Measurements from ENCODE around the gene ALPK3. TPM values are rescaled to one million over a fixed set of nuclear protein-coding genes. Genes with fewer than 3 reads are reported as not detected.

The ALPK3 gene
- total RNA-seq, 1 experiment from 2014 or later, result 2.0 TPM

DNA sequence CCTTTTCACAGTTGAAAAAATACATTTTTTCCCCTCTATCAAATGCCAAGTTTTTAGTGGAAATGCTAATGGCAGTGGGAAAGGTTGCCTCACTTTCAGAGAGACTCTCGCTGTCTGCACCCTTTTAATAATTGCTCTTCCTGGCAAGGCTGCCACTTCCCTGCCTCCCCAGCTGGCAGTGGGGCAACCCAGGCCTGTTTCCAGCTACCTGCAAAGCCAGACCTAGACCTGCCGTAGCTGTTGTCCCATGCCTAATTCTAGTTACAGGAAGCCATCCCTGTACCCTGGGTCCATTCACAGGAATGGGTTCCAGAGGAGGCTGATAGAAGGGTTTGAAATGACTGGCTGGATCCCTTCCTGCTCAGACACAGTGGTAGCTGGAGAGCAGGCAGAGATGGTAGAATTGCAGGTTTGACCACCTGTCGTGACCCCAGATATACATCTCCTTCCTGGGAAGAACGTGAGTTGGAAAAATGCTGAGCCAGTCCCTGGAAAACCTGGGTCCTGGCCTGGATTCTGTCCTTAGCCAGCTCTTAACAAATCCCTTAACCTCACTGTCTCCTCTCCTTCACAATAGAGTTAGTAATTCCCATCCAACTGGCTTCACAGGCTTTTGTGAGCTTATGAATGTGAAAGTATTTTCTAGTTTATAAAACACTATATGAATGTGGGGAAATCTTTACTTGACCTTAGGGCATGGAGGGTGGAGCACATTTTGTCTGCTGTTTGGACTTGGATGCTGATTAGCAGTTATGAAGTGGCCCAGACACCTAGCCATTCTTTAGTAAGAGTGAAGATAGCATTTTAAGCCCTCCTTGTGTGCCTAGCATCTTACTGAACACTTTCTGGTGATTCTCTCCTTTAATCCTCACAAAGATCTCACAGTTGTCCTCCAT is 12.9 kb upstream of the ALPK3 start:
- Histone ChIP-seq H3K4me3 (replicated peaks in 1 of 2; ENCODE audit: low read depth in 1 of 2, low read length in 2 of 2) (no peak overlapping the region), H3K9me2 (ENCODE audit: insufficient read depth) (no peaks in the 10 kb centered on the region), H3K27me3 (ENCODE audit: insufficient read depth, low read length) (no peaks in the 10 kb centered on the region), H3K9me3 (ENCODE audit: control insufficient read depth in 1 of 2, insufficient read depth in 1 of 2, low read depth in 1 of 2, low read length in 2 of 2) (no peaks in the 10 kb centered on the region), H3K9ac (ENCODE audit: low read length) (no peak overlapping the region), H3K27ac (ENCODE audit: low read depth, low read length) (no peak overlapping the region), H3K4me1 (ENCODE audit: control insufficient read depth in 1 of 2, insufficient read depth in 2 of 2, low read length in 2 of 2) (no peaks in the 10 kb centered on the region), H3K79me2 (ENCODE audit: insufficient read depth, low read length) (no peaks in the 10 kb centered on the region), H4K20me1 (ENCODE audit: insufficient read depth) (no peaks in the 10 kb centered on the region), H3K36me3 (ENCODE audit: control insufficient read depth in 1 of 2, insufficient read depth in 2 of 2, low read length in 2 of 2) (peaks cover 14 to 22% of the 10 kb centered on the region in 2 experiments), H2AFZ (ENCODE audit: low read depth, low read length, poor library complexity, severe bottlenecking) (no peak overlapping the region), H3K4me2 (ENCODE audit: low read length) (no peak overlapping the region)
- ChIA-PET RAD21 (ENCODE audit: low non-redundant PET in 1 of 2, low total read pairs in 2 of 2, uncharacterized antibody in 2 of 2, unreplicated experiment in 2 of 2) (no interaction called here), POLR2A (no interaction called here), CTCF (no interaction called here)
- TF ChIP-seq, protein P1, sequence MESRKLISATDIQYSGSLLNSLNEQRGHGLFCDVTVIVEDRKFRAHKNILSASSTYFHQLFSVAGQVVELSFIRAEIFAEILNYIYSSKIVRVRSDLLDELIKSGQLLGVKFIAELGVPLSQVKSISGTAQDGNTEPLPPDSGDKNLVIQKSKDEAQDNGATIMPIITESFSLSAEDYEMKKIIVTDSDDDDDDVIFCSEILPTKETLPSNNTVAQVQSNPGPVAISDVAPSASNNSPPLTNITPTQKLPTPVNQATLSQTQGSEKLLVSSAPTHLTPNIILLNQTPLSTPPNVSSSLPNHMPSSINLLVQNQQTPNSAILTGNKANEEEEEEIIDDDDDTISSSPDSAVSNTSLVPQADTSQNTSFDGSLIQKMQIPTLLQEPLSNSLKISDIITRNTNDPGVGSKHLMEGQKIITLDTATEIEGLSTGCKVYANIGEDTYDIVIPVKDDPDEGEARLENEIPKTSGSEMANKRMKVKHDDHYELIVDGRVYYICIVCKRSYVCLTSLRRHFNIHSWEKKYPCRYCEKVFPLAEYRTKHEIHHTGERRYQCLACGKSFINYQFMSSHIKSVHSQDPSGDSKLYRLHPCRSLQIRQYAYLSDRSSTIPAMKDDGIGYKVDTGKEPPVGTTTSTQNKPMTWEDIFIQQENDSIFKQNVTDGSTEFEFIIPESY (IDR thresholded peaks at IDR 0.05; ENCODE audit: extremely low read depth, insufficient replicate concordance, low read length), result no peak
- TF ChIP-seq ZFX (IDR thresholded peaks at IDR 0.05) (no peak), ZNF274 (IDR thresholded peaks at IDR 0.05; ENCODE audit: low read depth, low read length) (no peak), POLR2A (IDR thresholded peaks at IDR 0.05; ENCODE audit: borderline replicate concordance, extremely low read depth, insufficient read depth, insufficient read length) (no peak), CEBPB (IDR thresholded peaks at IDR 0.05; ENCODE audit: low read depth) (no peak), EZH2phosphoT487 (IDR thresholded peaks at IDR 0.05; ENCODE audit: borderline replicate concordance) (no peak), FOSL1 (IDR thresholded peaks at IDR 0.05; ENCODE audit: low read depth) (no peak), ELF1 (IDR thresholded peaks at IDR 0.05; ENCODE audit: borderline replicate concordance, low read depth) (no peak), EGR1 (IDR thresholded peaks at IDR 0.05; ENCODE audit: low read depth) (no peak), SRF (IDR thresholded peaks at IDR 0.05; ENCODE audit: low read depth) (no peak), JUND (IDR thresholded peaks at IDR 0.05) (no peak), YY1 (IDR thresholded peaks at IDR 0.05; ENCODE audit: extremely low read depth, insufficient replicate concordance, low read depth, low read length) (no peak), SIN3A (IDR thresholded peaks at IDR 0.05; ENCODE audit: low read depth) (no peak), EZH2 (IDR thresholded peaks at IDR 0.05) (no peak), TCF7L2 (IDR thresholded peaks at IDR 0.05; ENCODE audit: borderline replicate concordance, extremely low read depth, insufficient read depth, insufficient read length) (no peak), CBX3 (IDR thresholded peaks at IDR 0.05; ENCODE audit: low read depth) (no peak), SP1 (IDR thresholded peaks at IDR 0.05; ENCODE audit: low read depth) (no peak)
- TF ChIP-seq, protein P2, sequence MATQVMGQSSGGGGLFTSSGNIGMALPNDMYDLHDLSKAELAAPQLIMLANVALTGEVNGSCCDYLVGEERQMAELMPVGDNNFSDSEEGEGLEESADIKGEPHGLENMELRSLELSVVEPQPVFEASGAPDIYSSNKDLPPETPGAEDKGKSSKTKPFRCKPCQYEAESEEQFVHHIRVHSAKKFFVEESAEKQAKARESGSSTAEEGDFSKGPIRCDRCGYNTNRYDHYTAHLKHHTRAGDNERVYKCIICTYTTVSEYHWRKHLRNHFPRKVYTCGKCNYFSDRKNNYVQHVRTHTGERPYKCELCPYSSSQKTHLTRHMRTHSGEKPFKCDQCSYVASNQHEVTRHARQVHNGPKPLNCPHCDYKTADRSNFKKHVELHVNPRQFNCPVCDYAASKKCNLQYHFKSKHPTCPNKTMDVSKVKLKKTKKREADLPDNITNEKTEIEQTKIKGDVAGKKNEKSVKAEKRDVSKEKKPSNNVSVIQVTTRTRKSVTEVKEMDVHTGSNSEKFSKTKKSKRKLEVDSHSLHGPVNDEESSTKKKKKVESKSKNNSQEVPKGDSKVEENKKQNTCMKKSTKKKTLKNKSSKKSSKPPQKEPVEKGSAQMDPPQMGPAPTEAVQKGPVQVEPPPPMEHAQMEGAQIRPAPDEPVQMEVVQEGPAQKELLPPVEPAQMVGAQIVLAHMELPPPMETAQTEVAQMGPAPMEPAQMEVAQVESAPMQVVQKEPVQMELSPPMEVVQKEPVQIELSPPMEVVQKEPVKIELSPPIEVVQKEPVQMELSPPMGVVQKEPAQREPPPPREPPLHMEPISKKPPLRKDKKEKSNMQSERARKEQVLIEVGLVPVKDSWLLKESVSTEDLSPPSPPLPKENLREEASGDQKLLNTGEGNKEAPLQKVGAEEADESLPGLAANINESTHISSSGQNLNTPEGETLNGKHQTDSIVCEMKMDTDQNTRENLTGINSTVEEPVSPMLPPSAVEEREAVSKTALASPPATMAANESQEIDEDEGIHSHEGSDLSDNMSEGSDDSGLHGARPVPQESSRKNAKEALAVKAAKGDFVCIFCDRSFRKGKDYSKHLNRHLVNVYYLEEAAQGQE (IDR thresholded peaks at IDR 0.05; ENCODE audit: low read depth), result no peak
- TF ChIP-seq, protein P3, sequence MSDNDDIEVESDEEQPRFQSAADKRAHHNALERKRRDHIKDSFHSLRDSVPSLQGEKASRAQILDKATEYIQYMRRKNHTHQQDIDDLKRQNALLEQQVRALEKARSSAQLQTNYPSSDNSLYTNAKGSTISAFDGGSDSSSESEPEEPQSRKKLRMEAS (IDR thresholded peaks at IDR 0.05), result no peak
- TF ChIP-seq, protein P4, sequence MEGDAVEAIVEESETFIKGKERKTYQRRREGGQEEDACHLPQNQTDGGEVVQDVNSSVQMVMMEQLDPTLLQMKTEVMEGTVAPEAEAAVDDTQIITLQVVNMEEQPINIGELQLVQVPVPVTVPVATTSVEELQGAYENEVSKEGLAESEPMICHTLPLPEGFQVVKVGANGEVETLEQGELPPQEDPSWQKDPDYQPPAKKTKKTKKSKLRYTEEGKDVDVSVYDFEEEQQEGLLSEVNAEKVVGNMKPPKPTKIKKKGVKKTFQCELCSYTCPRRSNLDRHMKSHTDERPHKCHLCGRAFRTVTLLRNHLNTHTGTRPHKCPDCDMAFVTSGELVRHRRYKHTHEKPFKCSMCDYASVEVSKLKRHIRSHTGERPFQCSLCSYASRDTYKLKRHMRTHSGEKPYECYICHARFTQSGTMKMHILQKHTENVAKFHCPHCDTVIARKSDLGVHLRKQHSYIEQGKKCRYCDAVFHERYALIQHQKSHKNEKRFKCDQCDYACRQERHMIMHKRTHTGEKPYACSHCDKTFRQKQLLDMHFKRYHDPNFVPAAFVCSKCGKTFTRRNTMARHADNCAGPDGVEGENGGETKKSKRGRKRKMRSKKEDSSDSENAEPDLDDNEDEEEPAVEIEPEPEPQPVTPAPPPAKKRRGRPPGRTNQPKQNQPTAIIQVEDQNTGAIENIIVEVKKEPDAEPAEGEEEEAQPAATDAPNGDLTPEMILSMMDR (IDR thresholded peaks at IDR 0.05 in 2 of 3, conservative IDR thresholded peaks at IDR 0.05 in 1 of 3; ENCODE audit: borderline replicate concordance in 1 of 3, insufficient read depth in 1 of 3, low read depth in 2 of 3, low read length in 2 of 3), result no peak
- intact Hi-C loops (cut with micrococcal nuclease), result no loop called here
- ATAC-seq (no peak), DNase-seq (ENCODE audit: low read depth, low spot score) (no peak)
- BruUV-seq (replicated peaks), result no TSS peak
